Type B pancreatic cell (in vitro differentiated cells): ENCODE measurements around the gene UMOD. TPM values are rescaled to one million over a fixed set of nuclear protein-coding genes. Genes with fewer than 3 reads are reported as not detected.

ENCODE experiments used
- DNase-seq: peaks from one replicate; pipeline ENCODE4 v3.0.0; 2021; ENCODE audit warnings: mixed read lengths; ENCODE audit not compliant: unreplicated experiment; ENCODE audit errors: extremely low spot score
- H3K27ac Mint-ChIP-seq: 2 replicates; pipeline ENCODE4 v1.8.0; 2021; ENCODE audit warnings: mild to moderate bottlenecking, mixed read lengths
- H3K27me3 Mint-ChIP-seq: 2 replicates; pipeline ENCODE4 v1.8.0; 2021; ENCODE audit warnings: mixed read lengths
- H3K36me3 Mint-ChIP-seq: 2 replicates; pipeline ENCODE4 v1.8.0; 2021; ENCODE audit warnings: mixed read lengths
- H3K4me1 Mint-ChIP-seq: one replicate; pipeline ENCODE4 v1.8.0; 2021; ENCODE audit warnings: mixed read lengths; ENCODE audit not compliant: unreplicated experiment
- H3K4me3 Mint-ChIP-seq: 2 replicates; pipeline ENCODE4 v1.8.0; 2021; ENCODE audit warnings: mild to moderate bottlenecking, mixed read lengths
- H3K9me3 Mint-ChIP-seq: 2 replicates; pipeline ENCODE4 v1.8.0; 2021; ENCODE audit warnings: mixed read lengths
- CTCF ChIP-seq: fragments of 200-600 bp; sonication (generic); conservative IDR thresholded peaks from 2 replicates; pipeline ENCODE4 v1.5.0; 2021; ENCODE audit warnings: antibody characterized with exemption, mild to moderate bottlenecking
- total RNA-seq: library from RNA; stranded (reverse); gene quantifications from 2 replicates; pipeline ENCODE4 v1.2.1, GENCODE V29; 2021; ENCODE audit warnings: low replicate concordance

Gene UMOD
- total RNA-seq, 1 donor from 2014 or later, result not detected

- H3K9me3 Mint-ChIP-seq, result no peaks in the 10 kb centered on the region
- H3K27me3 Mint-ChIP-seq, result peaks cover 9% of the 10 kb centered on the region
- H3K4me3 Mint-ChIP-seq, result no peak overlapping the region
- no peaks in the 10 kb centered on the region for H3K4me1 Mint-ChIP-seq
- no peak for DNase-seq
- H3K27ac Mint-ChIP-seq, result no peak overlapping the region
- H3K36me3 Mint-ChIP-seq, result no peaks in the 10 kb centered on the region
- TF ChIP-seq CTCF, result no peak
Observed at GRCh38 chr16:20347666-20348364, 4.7 kb downstream of the UMOD start.

- TF ChIP-seq CTCF, result no peak
- H3K4me1 Mint-ChIP-seq, result no peaks in the 10 kb centered on the region
- no peak overlapping the region for H3K4me3 Mint-ChIP-seq
- H3K27me3 Mint-ChIP-seq, result no peaks in the 10 kb centered on the region
- no peaks in the 10 kb centered on the region for H3K9me3 Mint-ChIP-seq
- no peaks in the 10 kb centered on the region for H3K36me3 Mint-ChIP-seq
- no peak for DNase-seq
- no peak overlapping the region for H3K27ac Mint-ChIP-seq
Observed at GRCh38 chr16:20344611-20345010, 7.9 kb downstream of the UMOD start.

GRCh38 chr16:20339744-20340143 is 12.8 kb downstream of the UMOD start:
- Mint-ChIP-seq H3K36me3 (no peaks in the 10 kb centered on the region), H3K4me3 (no peak overlapping the region), H3K27me3 (no peaks in the 10 kb centered on the region), H3K4me1 (no peaks in the 10 kb centered on the region), H3K27ac (no peak overlapping the region), H3K9me3 (no peaks in the 10 kb centered on the region)
- no peak for DNase-seq
- no peak for TF ChIP-seq CTCF

- Mint-ChIP-seq H3K36me3 (no peaks in the 10 kb centered on the region), H3K4me1 (no peaks in the 10 kb centered on the region), H3K27me3 (no peaks in the 10 kb centered on the region), H3K27ac (no peak overlapping the region), H3K4me3 (no peak overlapping the region), H3K9me3 (no peaks in the 10 kb centered on the region)
- TF ChIP-seq CTCF, result no peak
- DNase-seq, result no peak
Observed at GRCh38 chr16:20336955-20337354, 15.6 kb downstream of the UMOD start.

GRCh38 chr16:20334396-20334795 is 18.1 kb downstream of the UMOD start:
- Mint-ChIP-seq H3K9me3 (no peaks in the 10 kb centered on the region), H3K27me3 (peaks cover 6% of the 10 kb centered on the region), H3K36me3 (no peaks in the 10 kb centered on the region), H3K4me1 (no peaks in the 10 kb centered on the region), H3K27ac (no peak overlapping the region), H3K4me3 (no peak overlapping the region)
- no peak for TF ChIP-seq CTCF
- no peak for DNase-seq
